ENCODE results near the gene SAMHD1. TPM values are rescaled to one million over a fixed set of nuclear protein-coding genes. Genes with fewer than 3 reads are reported as not detected.

Gene SAMHD1
- total and polyA plus RNA-seq, 2 donors (not counting 1 experiment from before 2014, with no cell fraction given) = 7.9 to 12.8 TPM

GRCh38 chr20:36956674-36957073 lies 5.2 kb upstream of the SAMHD1 start:
- Histone ChIP-seq H4K20me1 (ENCODE audit: control insufficient read depth, insufficient read depth, low read length, poor library complexity, severe bottlenecking) (no peaks in the 10 kb centered on the region), H3K27ac (ENCODE audit: low read length in 2 of 2) (no peak overlapping the region), H3K4me1 (ENCODE audit: control insufficient read depth in 2 of 2, insufficient read depth in 2 of 2, low read length in 2 of 2) (peaks cover 4 to 5% of the 10 kb centered on the region in 2 donors), H3K9ac (ENCODE audit: low read length) (no peak overlapping the region), H3K4me3 (ENCODE audit: control extremely low read depth in 1 of 5, extremely low read depth in 1 of 5, insufficient read depth in 1 of 5, low read depth in 2 of 5, low read length in 4 of 5) (no peak overlapping the region), H2AFZ (ENCODE audit: insufficient read depth, low read depth, low read length, poor library complexity, severe bottlenecking) (no peak overlapping the region), H3K79me2 (ENCODE audit: control insufficient read depth, insufficient read depth, low read length) (no peaks in the 10 kb centered on the region), H3K27me3 (replicated peaks in 1 of 4; ENCODE audit: control extremely low read depth in 1 of 4, control insufficient read depth in 3 of 4, insufficient read depth in 4 of 4, low read length in 3 of 4) (no peaks in the 10 kb centered on the region), H3K4me2 (replicated peaks; ENCODE audit: low read depth, low read length, poor library complexity, severe bottlenecking) (no peak overlapping the region), H3K9me3 (ENCODE audit: control extremely low read depth in 1 of 3, control insufficient read depth in 2 of 3, insufficient read depth in 1 of 3, low read length in 2 of 3) (no peaks in the 10 kb centered on the region), H3K36me3 (replicated peaks in 1 of 2; ENCODE audit: control extremely low read depth in 1 of 2, control insufficient read depth in 1 of 2, extremely low read depth in 1 of 2, insufficient read depth in 2 of 2, low read length in 1 of 2) (no peaks in the 10 kb centered on the region)
- CTCF ChIA-PET = no interaction called here
- no peaks in the 10 kb centered on the region for H3K27me3 Mint-ChIP-seq
- H3K4me3 Mint-ChIP-seq = no peak overlapping the region
- peaks cover 4% of the 10 kb centered on the region for H3K4me1 Mint-ChIP-seq
- H3K27ac Mint-ChIP-seq = no peak overlapping the region
- DNase-seq (no peak), ATAC-seq (ENCODE audit: low read depth) (no peak)
- no CpG with 5 or more reads among the region's 2 CpGs for WGBS (ENCODE audit: insufficient coverage)
- POLR2A ChIA-PET = no interaction called here
- TF ChIP-seq EZH2 (IDR thresholded peaks at IDR 0.05; ENCODE audit: borderline replicate concordance, insufficient read depth, low read depth, low read length, poor library complexity, severe bottlenecking) = no peak
- TF ChIP-seq, protein P1, sequence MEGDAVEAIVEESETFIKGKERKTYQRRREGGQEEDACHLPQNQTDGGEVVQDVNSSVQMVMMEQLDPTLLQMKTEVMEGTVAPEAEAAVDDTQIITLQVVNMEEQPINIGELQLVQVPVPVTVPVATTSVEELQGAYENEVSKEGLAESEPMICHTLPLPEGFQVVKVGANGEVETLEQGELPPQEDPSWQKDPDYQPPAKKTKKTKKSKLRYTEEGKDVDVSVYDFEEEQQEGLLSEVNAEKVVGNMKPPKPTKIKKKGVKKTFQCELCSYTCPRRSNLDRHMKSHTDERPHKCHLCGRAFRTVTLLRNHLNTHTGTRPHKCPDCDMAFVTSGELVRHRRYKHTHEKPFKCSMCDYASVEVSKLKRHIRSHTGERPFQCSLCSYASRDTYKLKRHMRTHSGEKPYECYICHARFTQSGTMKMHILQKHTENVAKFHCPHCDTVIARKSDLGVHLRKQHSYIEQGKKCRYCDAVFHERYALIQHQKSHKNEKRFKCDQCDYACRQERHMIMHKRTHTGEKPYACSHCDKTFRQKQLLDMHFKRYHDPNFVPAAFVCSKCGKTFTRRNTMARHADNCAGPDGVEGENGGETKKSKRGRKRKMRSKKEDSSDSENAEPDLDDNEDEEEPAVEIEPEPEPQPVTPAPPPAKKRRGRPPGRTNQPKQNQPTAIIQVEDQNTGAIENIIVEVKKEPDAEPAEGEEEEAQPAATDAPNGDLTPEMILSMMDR (IDR thresholded peaks at IDR 0.05) = no peak
- no peaks in the 10 kb centered on the region for H3K9me3 Mint-ChIP-seq (ENCODE audit: insufficient read depth)
- intact Hi-C loops (cut with micrococcal nuclease) = no loop called here

DNA sequence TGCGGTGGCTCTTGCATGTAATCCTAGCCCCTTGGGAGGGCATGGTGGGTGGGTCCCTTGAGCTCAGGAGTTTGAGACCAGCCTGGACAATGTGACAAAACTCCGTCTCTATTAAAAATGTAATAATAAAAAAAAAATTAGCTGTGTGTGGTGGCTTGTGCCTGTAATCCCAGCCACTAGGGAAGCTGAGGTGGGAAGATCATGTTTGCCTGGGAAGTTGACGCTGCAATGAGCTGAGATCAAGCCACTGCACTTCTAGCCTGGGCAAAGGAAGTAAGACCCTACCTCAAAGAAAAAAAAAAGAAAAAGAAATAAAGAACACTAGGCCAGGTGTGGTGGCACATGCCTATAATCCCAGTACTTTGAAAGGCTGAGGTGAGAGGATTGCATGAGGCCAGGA lies 4.5 kb upstream of the SAMHD1 start:
- Histone ChIP-seq H3K36me3 (replicated peaks in 1 of 2; ENCODE audit: control extremely low read depth in 1 of 2, control insufficient read depth in 1 of 2, extremely low read depth in 1 of 2, insufficient read depth in 2 of 2, low read length in 1 of 2) (no peaks in the 10 kb centered on the region), H3K9ac (ENCODE audit: low read length) (no peak overlapping the region), H4K20me1 (ENCODE audit: control insufficient read depth, insufficient read depth, low read length, poor library complexity, severe bottlenecking) (no peaks in the 10 kb centered on the region), H3K27me3 (replicated peaks in 1 of 4; ENCODE audit: control extremely low read depth in 1 of 4, control insufficient read depth in 3 of 4, insufficient read depth in 4 of 4, low read length in 3 of 4) (no peaks in the 10 kb centered on the region), H3K4me2 (replicated peaks; ENCODE audit: low read depth, low read length, poor library complexity, severe bottlenecking) (no peak overlapping the region), H3K9me3 (ENCODE audit: control extremely low read depth in 1 of 3, control insufficient read depth in 2 of 3, insufficient read depth in 1 of 3, low read length in 2 of 3) (no peaks in the 10 kb centered on the region), H2AFZ (ENCODE audit: insufficient read depth, low read depth, low read length, poor library complexity, severe bottlenecking) (no peak overlapping the region), H3K79me2 (ENCODE audit: control insufficient read depth, insufficient read depth, low read length) (peaks cover 5% of the 10 kb centered on the region), H3K27ac (ENCODE audit: low read length in 2 of 2) (no peak overlapping the region), H3K4me1 (ENCODE audit: control insufficient read depth in 2 of 2, insufficient read depth in 2 of 2, low read length in 2 of 2) (peaks cover 4 to 6% of the 10 kb centered on the region in 2 donors), H3K4me3 (ENCODE audit: control extremely low read depth in 1 of 5, extremely low read depth in 1 of 5, insufficient read depth in 1 of 5, low read depth in 2 of 5, low read length in 4 of 5) (no peak overlapping the region)
- no peak overlapping the region for H3K27ac Mint-ChIP-seq
- no peak overlapping the region for H3K4me3 Mint-ChIP-seq
- no peak for ATAC-seq (ENCODE audit: low read depth)
- TF ChIP-seq, protein P1 (IDR thresholded peaks at IDR 0.05) = no peak
- no peak for TF ChIP-seq EZH2 (IDR thresholded peaks at IDR 0.05; ENCODE audit: borderline replicate concordance, insufficient read depth, low read depth, low read length, poor library complexity, severe bottlenecking)
- CTCF ChIA-PET = no interaction called here
- no peaks in the 10 kb centered on the region for H3K9me3 Mint-ChIP-seq (ENCODE audit: insufficient read depth)
- WGBS (ENCODE audit: insufficient coverage) = 100% methylated on average over 1 of the region's 3 CpGs
- POLR2A ChIA-PET = interaction anchor here (0.7 kb wide), 1 partner anchor 389 kb away, joined by 3 read pairs; no protein-coding TSS in a partner anchor
- H3K4me1 Mint-ChIP-seq = peaks cover 9% of the 10 kb centered on the region
- intact Hi-C loops (cut with micrococcal nuclease) = no loop called here
- H3K27me3 Mint-ChIP-seq = no peaks in the 10 kb centered on the region
- no peak for DNase-seq
